ENCODE results near the gene SLC30A9. TPM values are rescaled to one million over a fixed set of nuclear protein-coding genes. Genes with fewer than 3 reads are reported as not detected.

SLC30A9 gene
- total and polyA plus RNA-seq, 10 of the 15 experiments (the other 5 are each of a cell fraction or from before 2014, with no cell fraction given), result 12.1 to 75.9 (median 46.6) TPM

DNA sequence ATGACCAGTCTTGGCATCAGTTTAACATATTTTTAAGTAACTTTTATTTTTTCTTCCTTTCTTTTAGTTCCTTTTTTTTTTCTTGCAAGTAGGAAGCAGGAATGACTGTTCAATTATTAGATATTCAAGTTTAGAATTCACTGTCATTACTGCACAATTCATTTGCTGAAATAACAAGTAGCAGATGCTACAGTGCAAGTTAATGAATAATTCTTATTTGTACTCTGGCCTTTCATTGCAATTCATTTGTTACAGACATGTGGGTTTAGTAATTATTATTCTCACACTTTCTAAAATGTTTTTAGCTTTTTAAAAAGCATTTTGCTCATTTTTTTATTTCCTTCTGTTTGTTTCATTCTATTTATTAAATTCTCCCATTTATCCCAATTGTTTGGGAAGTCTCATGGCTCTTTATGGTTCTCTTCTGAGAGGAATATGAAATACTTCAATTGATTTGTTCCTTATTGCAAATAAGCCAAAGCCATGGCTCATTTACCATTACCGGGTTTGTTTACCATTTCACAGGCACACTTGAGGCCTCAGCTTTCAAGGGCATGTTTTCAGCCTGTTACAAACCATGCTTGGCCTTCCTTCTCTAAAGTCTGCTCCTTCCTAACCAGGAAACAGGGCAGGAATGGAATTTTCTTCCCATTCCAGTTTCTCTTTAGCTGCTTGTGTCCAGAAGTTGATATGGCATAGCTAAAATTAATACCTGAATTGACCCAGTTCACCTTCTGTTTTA lies 13.4 kb upstream of the SLC30A9 start:
- POLR2A ChIA-PET, result interaction anchor here (1.5 kb wide), 1 partner anchor 13 kb away, joined by 8 read pairs; the partner anchor contains the start of gene SLC30A9
- TF ChIP-seq, protein P1, sequence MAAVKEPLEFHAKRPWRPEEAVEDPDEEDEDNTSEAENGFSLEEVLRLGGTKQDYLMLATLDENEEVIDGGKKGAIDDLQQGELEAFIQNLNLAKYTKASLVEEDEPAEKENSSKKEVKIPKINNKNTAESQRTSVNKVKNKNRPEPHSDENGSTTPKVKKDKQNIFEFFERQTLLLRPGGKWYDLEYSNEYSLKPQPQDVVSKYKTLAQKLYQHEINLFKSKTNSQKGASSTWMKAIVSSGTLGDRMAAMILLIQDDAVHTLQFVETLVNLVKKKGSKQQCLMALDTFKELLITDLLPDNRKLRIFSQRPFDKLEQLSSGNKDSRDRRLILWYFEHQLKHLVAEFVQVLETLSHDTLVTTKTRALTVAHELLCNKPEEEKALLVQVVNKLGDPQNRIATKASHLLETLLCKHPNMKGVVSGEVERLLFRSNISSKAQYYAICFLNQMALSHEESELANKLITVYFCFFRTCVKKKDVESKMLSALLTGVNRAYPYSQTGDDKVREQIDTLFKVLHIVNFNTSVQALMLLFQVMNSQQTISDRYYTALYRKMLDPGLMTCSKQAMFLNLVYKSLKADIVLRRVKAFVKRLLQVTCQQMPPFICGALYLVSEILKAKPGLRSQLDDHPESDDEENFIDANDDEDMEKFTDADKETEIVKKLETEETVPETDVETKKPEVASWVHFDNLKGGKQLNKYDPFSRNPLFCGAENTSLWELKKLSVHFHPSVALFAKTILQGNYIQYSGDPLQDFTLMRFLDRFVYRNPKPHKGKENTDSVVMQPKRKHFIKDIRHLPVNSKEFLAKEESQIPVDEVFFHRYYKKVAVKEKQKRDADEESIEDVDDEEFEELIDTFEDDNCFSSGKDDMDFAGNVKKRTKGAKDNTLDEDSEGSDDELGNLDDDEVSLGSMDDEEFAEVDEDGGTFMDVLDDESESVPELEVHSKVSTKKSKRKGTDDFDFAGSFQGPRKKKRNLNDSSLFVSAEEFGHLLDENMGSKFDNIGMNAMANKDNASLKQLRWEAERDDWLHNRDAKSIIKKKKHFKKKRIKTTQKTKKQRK (IDR thresholded peaks at IDR 0.05; ENCODE audit: low read depth, low read length), result no peak
- TF ChIP-seq SIN3A (IDR thresholded peaks at IDR 0.05; ENCODE audit: low read depth, low read length), result no peak
- TF ChIP-seq ZNF24 (IDR thresholded peaks at IDR 0.05), result no peak
- TF ChIP-seq, protein P2, sequence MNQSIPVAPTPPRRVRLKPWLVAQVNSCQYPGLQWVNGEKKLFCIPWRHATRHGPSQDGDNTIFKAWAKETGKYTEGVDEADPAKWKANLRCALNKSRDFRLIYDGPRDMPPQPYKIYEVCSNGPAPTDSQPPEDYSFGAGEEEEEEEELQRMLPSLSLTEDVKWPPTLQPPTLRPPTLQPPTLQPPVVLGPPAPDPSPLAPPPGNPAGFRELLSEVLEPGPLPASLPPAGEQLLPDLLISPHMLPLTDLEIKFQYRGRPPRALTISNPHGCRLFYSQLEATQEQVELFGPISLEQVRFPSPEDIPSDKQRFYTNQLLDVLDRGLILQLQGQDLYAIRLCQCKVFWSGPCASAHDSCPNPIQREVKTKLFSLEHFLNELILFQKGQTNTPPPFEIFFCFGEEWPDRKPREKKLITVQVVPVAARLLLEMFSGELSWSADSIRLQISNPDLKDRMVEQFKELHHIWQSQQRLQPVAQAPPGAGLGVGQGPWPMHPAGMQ (IDR thresholded peaks at IDR 0.05; ENCODE audit: borderline replicate concordance), result no peak
- TF ChIP-seq STAT1 (conservative IDR thresholded peaks at IDR 0.05), result no peak
- no peak for TF ChIP-seq FOXK2 (IDR thresholded peaks at IDR 0.05)
- TF ChIP-seq MEF2A (IDR thresholded peaks at IDR 0.05; ENCODE audit: insufficient read depth, low read depth, low read length), result no peak
- no peak for TF ChIP-seq SUPT20H (IDR thresholded peaks at IDR 0.05; ENCODE audit: borderline replicate concordance, control insufficient read depth, low read depth, low read length)
- TF ChIP-seq, protein P3, sequence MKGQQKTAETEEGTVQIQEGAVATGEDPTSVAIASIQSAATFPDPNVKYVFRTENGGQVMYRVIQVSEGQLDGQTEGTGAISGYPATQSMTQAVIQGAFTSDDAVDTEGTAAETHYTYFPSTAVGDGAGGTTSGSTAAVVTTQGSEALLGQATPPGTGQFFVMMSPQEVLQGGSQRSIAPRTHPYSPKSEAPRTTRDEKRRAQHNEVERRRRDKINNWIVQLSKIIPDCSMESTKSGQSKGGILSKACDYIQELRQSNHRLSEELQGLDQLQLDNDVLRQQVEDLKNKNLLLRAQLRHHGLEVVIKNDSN (IDR thresholded peaks at IDR 0.05; ENCODE audit: borderline replicate concordance, extremely low read length, insufficient read depth, low read depth, low read length), result no peak
- no peak for TF ChIP-seq POLR2A (IDR thresholded peaks at IDR 0.05; ENCODE audit: low read depth, low read length)
- TF ChIP-seq ZZZ3 (IDR thresholded peaks at IDR 0.05; ENCODE audit: control insufficient read depth, insufficient read length, low read depth), result no peak
- no peak for TF ChIP-seq HDAC6 (IDR thresholded peaks at IDR 0.05; ENCODE audit: unreplicated experiment)
- TF ChIP-seq FOS (IDR thresholded peaks at IDR 0.05; ENCODE audit: borderline replicate concordance, extremely low read depth, insufficient read length), result no peak
- TF ChIP-seq KDM1A (IDR thresholded peaks at IDR 0.05; ENCODE audit: borderline replicate concordance), result no peak
- no peak for TF ChIP-seq KAT2A (conservative IDR thresholded peaks at IDR 0.05; ENCODE audit: control insufficient read depth, low read depth, low read length)
- TF ChIP-seq SRF (IDR thresholded peaks at IDR 0.05; ENCODE audit: low read depth in 2 of 2, low read length in 2 of 2), result no peak
- TF ChIP-seq, protein P4, sequence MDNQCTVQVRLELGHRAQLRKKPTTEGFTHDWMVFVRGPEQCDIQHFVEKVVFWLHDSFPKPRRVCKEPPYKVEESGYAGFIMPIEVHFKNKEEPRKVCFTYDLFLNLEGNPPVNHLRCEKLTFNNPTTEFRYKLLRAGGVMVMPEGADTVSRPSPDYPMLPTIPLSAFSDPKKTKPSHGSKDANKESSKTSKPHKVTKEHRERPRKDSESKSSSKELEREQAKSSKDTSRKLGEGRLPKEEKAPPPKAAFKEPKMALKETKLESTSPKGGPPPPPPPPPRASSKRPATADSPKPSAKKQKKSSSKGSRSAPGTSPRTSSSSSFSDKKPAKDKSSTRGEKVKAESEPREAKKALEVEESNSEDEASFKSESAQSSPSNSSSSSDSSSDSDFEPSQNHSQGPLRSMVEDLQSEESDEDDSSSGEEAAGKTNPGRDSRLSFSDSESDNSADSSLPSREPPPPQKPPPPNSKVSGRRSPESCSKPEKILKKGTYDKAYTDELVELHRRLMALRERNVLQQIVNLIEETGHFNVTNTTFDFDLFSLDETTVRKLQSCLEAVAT (IDR thresholded peaks at IDR 0.05), result no peak

More for the DNA sequence above, 13.4 kb upstream of the SLC30A9 start:
- 100% methylated on average over 1 of the region's 1 CpG for WGBS (ENCODE audit: insufficient coverage, insufficient replicate concordance, low lambda C conversion rate, missing lambda C conversion rate)
- ATAC-seq (no peak), FAIRE-seq (no peak), DNase-seq (ENCODE audit: low read depth, low spot score) (no peak)
- Histone ChIP-seq H3K27me3 (replicated peaks in 1 of 2; ENCODE audit: control insufficient read depth in 2 of 2, insufficient read depth in 2 of 2, low read length in 1 of 2) (no peaks in the 10 kb centered on the region), H3K9ac (ENCODE audit: control insufficient read depth, insufficient read depth, low read length) (no peak overlapping the region), H3K36me3 (ENCODE audit: control insufficient read depth in 2 of 2, insufficient read depth in 2 of 2, low read length in 1 of 2) (no peaks in the 10 kb centered on the region), H3K4me2 (ENCODE audit: control insufficient read depth, insufficient read depth) (no peak overlapping the region), H3K4me1 (ENCODE audit: control insufficient read depth, insufficient read depth, low read length) (no peaks in the 10 kb centered on the region), H3K9me3 (replicated peaks; ENCODE audit: control insufficient read depth, insufficient read depth, low read length) (no peaks in the 10 kb centered on the region; the same call in 2 of the 3 replicates), H3K27ac (ENCODE audit: control insufficient read depth, insufficient read depth) (no peak overlapping the region), H3K4me3 (no peak overlapping the region), H2AFZ (ENCODE audit: control insufficient read depth, low read depth, low read length) (no peak overlapping the region), H4K20me1 (ENCODE audit: control insufficient read depth, insufficient read depth) (no peaks in the 10 kb centered on the region), H3K79me2 (ENCODE audit: control insufficient read depth, insufficient read depth, low read length) (no peaks in the 10 kb centered on the region)
- in situ Hi-C loops (cut with MboI) (no loop called here), intact Hi-C loops (cut with micrococcal nuclease; ENCODE audit: unreplicated experiment) (no loop called here)
- ChIA-PET SMC1A (ENCODE audit: uncharacterized antibody, unreplicated experiment) (interaction anchor here (0.6 to 1.7 kb wide), 4 partner anchors 11 to 190 kb away, joined by 3 to 6 read pairs (median 4); partner anchors contain the start of gene SLC30A9), RAD21 (ENCODE audit: unreplicated experiment) (interaction anchor here (1.2 kb wide), 1 partner anchor 13 kb away, joined by 3 read pairs; the partner anchor contains the start of gene SLC30A9), CTCF (interaction anchor here (1.1 to 1.2 kb wide), 2 partner anchors 13 to 18 kb away, joined by 3 read pairs; no protein-coding TSS in a partner anchor)
- no TSS peak for BruUV-seq (replicated peaks)
